GM13976 (cell line): ENCODE data around the gene XRCC4.

Experiments
- DNase-seq: peaks from one replicate; pipeline ENCODE4 v3.0.0; 2012; ENCODE audit warnings: low spot score
- in situ Hi-C: fragments of 300-500 bp; cut with MboI; formaldehyde crosslinking; loops from one replicate; pipeline ENCODE4 v1.12.0; 2022; ENCODE audit warnings: low sequenced_read_pairs, mixed read lengths, inconsistent platforms; ENCODE audit not compliant: unreplicated experiment
- TF ChIP-seq, protein P1 (sequence below): IDR thresholded peaks from 2 replicates; pipeline ENCODE4 v1.5.1; 2012; ENCODE audit warnings: borderline replicate concordance, mild to moderate bottlenecking; ENCODE audit not compliant: insufficient read depth; ENCODE audit errors: extremely low read depth, missing control alignments, control extremely low read depth

Gene XRCC4

GRCh38 chr5:83313436-83313835 is 236.1 kb downstream of the XRCC4 start:
- TF ChIP-seq, protein P1, sequence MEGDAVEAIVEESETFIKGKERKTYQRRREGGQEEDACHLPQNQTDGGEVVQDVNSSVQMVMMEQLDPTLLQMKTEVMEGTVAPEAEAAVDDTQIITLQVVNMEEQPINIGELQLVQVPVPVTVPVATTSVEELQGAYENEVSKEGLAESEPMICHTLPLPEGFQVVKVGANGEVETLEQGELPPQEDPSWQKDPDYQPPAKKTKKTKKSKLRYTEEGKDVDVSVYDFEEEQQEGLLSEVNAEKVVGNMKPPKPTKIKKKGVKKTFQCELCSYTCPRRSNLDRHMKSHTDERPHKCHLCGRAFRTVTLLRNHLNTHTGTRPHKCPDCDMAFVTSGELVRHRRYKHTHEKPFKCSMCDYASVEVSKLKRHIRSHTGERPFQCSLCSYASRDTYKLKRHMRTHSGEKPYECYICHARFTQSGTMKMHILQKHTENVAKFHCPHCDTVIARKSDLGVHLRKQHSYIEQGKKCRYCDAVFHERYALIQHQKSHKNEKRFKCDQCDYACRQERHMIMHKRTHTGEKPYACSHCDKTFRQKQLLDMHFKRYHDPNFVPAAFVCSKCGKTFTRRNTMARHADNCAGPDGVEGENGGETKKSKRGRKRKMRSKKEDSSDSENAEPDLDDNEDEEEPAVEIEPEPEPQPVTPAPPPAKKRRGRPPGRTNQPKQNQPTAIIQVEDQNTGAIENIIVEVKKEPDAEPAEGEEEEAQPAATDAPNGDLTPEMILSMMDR: no peak
- in situ Hi-C loops: no loop called here
- no peak for DNase-seq

GRCh38 chr5:83321483-83322055 is 244.2 kb downstream of the XRCC4 start:
- TF ChIP-seq, protein P1: no peak
- no peak for DNase-seq
- in situ Hi-C loops: no loop called here

DNA sequence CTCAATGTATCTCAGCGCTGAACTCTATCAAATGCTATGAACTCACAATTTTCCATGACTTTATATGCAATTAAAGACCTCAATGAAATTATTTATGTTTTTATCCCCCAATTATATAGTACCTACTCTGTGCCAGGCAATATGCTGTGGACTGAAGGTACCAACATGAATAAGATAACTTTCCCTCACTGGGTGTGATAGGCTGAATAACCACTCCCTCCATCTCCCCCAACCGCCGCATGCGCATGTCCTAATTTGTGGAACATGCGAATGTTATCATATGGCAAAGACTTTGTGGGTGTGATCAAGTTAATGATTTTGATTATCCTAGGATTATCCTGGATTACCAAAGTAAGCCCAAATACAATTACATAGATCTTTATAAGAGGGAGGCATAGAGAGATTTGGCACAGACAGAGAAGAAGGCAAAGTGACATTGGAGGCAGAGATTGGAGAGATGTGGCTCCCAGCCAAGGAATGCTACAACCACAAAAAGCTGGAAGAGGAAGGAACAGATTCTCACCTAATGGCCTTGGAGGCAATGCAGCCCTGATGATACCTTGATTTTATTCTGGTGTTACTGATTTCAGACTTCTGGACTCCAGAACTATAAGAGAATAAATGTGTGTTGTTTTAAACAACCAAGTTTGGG is 245.1 kb downstream of the XRCC4 start:
- in situ Hi-C loops: no loop called here
- TF ChIP-seq, protein P1: no peak
- DNase-seq: no peak

- DNase-seq: no peak
- in situ Hi-C loops: no loop called here
- TF ChIP-seq, protein P1: no peak
Observed at GRCh38 chr5:83323557-83324180, 246.3 kb downstream of the XRCC4 start.

- TF ChIP-seq, protein P1: no peak
- DNase-seq: no peak
- in situ Hi-C loops: no loop called here
Observed at GRCh38 chr5:83331842-83332241, 254.5 kb downstream of the XRCC4 start.

GRCh38 chr5:83337453-83338035 is 260.2 kb downstream of the XRCC4 start:
- TF ChIP-seq, protein P1: no peak
- in situ Hi-C loops: no loop called here
- DNase-seq: no peak
